ENCODE measurements around the gene CMAS. TPM values are rescaled to one million over a fixed set of nuclear protein-coding genes. Genes with fewer than 3 reads are reported as not detected.

CMAS gene
- total and polyA plus RNA-seq, 2 experiments from 2014 or later: 61.2 to 118 TPM

GRCh38 chr12:22103418-22103817 is 57.4 kb downstream of the CMAS start:
- Histone ChIP-seq H3K9me2 (ENCODE audit: insufficient read depth) (no peaks in the 10 kb centered on the region), H3K36me3 (ENCODE audit: insufficient read depth) (no peaks in the 10 kb centered on the region), H3K27ac (ENCODE audit: low read depth) (no peak overlapping the region), H4K20me1 (replicated peaks; ENCODE audit: insufficient read depth) (no peaks in the 10 kb centered on the region), H3K4me1 (ENCODE audit: insufficient read depth) (no peaks in the 10 kb centered on the region), H2AFZ (no peak overlapping the region), H3F3A (replicated peaks; ENCODE audit: low read depth) (no peaks in the 10 kb centered on the region), H3K4me2 (no peak overlapping the region), H3K4me3 (no peak overlapping the region), H3K27me3 (ENCODE audit: insufficient read depth) (no peaks in the 10 kb centered on the region), H3K79me2 (replicated peaks; ENCODE audit: insufficient read depth) (no peaks in the 10 kb centered on the region)
- H3K27me3 Mint-ChIP-seq (ENCODE audit: insufficient read depth, low read depth, poor library complexity): peaks cover 9% of the 10 kb centered on the region
- no peaks in the 10 kb centered on the region for H3K36me3 Mint-ChIP-seq (ENCODE audit: low read depth)
- ATAC-seq (no peak), DNase-seq (ENCODE audit: low spot score) (no peak)
- no peak overlapping the region for H3K27ac Mint-ChIP-seq
- no peaks in the 10 kb centered on the region; the same call in 2 of the 3 replicates for H3K4me1 Mint-ChIP-seq
- H3K9me3 Mint-ChIP-seq: no peaks in the 10 kb centered on the region
- TF ChIP-seq STAT1 (IDR thresholded peaks at IDR 0.05; ENCODE audit: unreplicated experiment) (no peak), CTCF (conservative IDR thresholded peaks at IDR 0.05; ENCODE audit: low read depth in 2 of 2) (no peak), ZNF114 (CRISPR knock-in tag; IDR thresholded peaks at IDR 0.05) (no peak), EZH2 (IDR thresholded peaks at IDR 0.05; ENCODE audit: low read depth, unreplicated experiment) (no peak), NANOG (IDR thresholded peaks at IDR 0.05; ENCODE audit: borderline replicate concordance) (no peak), JUNB (IDR thresholded peaks at IDR 0.05; ENCODE audit: unreplicated experiment) (no peak), ZNF331 (CRISPR knock-in tag; IDR thresholded peaks at IDR 0.05; ENCODE audit: low read depth) (no peak), POLR2AphosphoS5 (IDR thresholded peaks at IDR 0.05; ENCODE audit: low read depth) (no peak), CREB1 (CRISPR knock-in tag; IDR thresholded peaks at IDR 0.05; ENCODE audit: low read depth) (no peak), EZH2phosphoT487 (IDR thresholded peaks at IDR 0.05; ENCODE audit: unreplicated experiment) (no peak)
- TF ChIP-seq, protein P1, sequence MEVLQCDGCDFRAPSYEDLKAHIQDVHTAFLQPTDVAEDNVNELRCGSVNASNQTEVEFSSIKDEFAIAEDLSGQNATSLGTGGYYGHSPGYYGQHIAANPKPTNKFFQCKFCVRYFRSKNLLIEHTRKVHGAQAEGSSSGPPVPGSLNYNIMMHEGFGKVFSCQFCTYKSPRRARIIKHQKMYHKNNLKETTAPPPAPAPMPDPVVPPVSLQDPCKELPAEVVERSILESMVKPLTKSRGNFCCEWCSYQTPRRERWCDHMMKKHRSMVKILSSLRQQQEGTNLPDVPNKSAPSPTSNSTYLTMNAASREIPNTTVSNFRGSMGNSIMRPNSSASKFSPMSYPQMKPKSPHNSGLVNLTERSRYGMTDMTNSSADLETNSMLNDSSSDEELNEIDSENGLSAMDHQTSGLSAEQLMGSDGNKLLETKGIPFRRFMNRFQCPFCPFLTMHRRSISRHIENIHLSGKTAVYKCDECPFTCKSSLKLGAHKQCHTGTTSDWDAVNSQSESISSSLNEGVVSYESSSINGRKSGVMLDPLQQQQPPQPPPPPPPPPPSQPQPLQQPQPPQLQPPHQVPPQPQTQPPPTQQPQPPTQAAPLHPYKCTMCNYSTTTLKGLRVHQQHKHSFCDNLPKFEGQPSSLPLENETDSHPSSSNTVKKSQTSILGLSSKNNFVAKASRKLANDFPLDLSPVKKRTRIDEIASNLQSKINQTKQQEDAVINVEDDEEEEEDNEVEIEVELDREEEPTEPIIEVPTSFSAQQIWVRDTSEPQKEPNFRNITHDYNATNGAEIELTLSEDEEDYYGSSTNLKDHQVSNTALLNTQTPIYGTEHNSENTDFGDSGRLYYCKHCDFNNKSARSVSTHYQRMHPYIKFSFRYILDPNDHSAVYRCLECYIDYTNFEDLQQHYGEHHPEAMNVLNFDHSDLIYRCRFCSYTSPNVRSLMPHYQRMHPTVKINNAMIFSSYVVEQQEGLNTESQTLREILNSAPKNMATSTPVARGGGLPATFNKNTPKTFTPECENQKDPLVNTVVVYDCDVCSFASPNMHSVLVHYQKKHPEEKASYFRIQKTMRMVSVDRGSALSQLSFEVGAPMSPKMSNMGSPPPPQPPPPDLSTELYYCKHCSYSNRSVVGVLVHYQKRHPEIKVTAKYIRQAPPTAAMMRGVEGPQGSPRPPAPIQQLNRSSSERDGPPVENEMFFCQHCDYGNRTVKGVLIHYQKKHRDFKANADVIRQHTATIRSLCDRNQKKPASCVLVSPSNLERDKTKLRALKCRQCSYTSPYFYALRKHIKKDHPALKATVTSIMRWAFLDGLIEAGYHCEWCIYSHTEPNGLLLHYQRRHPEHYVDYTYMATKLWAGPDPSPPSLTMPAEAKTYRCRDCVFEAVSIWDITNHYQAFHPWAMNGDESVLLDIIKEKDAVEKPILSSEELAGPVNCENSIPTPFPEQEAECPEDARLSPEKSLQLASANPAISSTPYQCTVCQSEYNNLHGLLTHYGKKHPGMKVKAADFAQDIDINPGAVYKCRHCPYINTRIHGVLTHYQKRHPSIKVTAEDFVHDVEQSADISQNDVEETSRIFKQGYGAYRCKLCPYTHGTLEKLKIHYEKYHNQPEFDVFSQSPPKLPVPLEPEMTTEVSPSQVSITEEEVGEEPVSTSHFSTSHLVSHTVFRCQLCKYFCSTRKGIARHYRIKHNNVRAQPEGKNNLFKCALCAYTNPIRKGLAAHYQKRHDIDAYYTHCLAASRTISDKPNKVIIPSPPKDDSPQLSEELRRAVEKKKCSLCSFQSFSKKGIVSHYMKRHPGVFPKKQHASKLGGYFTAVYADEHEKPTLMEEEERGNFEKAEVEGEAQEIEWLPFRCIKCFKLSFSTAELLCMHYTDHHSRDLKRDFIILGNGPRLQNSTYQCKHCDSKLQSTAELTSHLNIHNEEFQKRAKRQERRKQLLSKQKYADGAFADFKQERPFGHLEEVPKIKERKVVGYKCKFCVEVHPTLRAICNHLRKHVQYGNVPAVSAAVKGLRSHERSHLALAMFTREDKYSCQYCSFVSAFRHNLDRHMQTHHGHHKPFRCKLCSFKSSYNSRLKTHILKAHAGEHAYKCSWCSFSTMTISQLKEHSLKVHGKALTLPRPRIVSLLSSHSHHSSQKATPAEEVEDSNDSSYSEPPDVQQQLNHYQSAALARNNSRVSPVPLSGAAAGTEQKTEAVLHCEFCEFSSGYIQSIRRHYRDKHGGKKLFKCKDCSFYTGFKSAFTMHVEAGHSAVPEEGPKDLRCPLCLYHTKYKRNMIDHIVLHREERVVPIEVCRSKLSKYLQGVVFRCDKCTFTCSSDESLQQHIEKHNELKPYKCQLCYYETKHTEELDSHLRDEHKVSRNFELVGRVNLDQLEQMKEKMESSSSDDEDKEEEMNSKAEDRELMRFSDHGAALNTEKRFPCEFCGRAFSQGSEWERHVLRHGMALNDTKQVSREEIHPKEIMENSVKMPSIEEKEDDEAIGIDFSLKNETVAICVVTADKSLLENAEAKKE (CRISPR knock-in tag; IDR thresholded peaks at IDR 0.05): no peak
- TF ChIP-seq, protein P2, sequence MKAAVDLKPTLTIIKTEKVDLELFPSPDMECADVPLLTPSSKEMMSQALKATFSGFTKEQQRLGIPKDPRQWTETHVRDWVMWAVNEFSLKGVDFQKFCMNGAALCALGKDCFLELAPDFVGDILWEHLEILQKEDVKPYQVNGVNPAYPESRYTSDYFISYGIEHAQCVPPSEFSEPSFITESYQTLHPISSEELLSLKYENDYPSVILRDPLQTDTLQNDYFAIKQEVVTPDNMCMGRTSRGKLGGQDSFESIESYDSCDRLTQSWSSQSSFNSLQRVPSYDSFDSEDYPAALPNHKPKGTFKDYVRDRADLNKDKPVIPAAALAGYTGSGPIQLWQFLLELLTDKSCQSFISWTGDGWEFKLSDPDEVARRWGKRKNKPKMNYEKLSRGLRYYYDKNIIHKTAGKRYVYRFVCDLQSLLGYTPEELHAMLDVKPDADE (IDR thresholded peaks at IDR 0.05): no peak
- TF ChIP-seq, protein P3, sequence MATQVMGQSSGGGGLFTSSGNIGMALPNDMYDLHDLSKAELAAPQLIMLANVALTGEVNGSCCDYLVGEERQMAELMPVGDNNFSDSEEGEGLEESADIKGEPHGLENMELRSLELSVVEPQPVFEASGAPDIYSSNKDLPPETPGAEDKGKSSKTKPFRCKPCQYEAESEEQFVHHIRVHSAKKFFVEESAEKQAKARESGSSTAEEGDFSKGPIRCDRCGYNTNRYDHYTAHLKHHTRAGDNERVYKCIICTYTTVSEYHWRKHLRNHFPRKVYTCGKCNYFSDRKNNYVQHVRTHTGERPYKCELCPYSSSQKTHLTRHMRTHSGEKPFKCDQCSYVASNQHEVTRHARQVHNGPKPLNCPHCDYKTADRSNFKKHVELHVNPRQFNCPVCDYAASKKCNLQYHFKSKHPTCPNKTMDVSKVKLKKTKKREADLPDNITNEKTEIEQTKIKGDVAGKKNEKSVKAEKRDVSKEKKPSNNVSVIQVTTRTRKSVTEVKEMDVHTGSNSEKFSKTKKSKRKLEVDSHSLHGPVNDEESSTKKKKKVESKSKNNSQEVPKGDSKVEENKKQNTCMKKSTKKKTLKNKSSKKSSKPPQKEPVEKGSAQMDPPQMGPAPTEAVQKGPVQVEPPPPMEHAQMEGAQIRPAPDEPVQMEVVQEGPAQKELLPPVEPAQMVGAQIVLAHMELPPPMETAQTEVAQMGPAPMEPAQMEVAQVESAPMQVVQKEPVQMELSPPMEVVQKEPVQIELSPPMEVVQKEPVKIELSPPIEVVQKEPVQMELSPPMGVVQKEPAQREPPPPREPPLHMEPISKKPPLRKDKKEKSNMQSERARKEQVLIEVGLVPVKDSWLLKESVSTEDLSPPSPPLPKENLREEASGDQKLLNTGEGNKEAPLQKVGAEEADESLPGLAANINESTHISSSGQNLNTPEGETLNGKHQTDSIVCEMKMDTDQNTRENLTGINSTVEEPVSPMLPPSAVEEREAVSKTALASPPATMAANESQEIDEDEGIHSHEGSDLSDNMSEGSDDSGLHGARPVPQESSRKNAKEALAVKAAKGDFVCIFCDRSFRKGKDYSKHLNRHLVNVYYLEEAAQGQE (IDR thresholded peaks at IDR 0.05; ENCODE audit: unreplicated experiment): no peak
- no peak overlapping the region; the same call in 2 of the 3 replicates for H3K4me3 Mint-ChIP-seq

Data from GM23338 (cell line).